IPS-NIHi11 (cell line): ENCODE measurements around the gene DEFB114.
"Not testable (repeated sequence)": the region's sequence is repeated elsewhere in the genome, so short reads cannot be mapped to it uniquely, and the experiment has no call there.

Experiments
- DNase-seq: peaks from one replicate; pipeline ENCODE4 v3.0.0; 2012; ENCODE audit warnings: mixed read lengths, low spot score

Gene DEFB114, protein sequence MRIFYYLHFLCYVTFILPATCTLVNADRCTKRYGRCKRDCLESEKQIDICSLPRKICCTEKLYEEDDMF

GRCh38 chr6:49964064-49964463 lies at the start of gene DEFB114:
TSS of gene DEFB114 (minus strand) at chr6:49964164. CDS start at chr6:49964105, 59 bp downstream.
- no peak for DNase-seq

GRCh38 chr6:50007819-50008218 lies 43.9 kb upstream of the DEFB114 start:
- DNase-seq: no peak

DNA sequence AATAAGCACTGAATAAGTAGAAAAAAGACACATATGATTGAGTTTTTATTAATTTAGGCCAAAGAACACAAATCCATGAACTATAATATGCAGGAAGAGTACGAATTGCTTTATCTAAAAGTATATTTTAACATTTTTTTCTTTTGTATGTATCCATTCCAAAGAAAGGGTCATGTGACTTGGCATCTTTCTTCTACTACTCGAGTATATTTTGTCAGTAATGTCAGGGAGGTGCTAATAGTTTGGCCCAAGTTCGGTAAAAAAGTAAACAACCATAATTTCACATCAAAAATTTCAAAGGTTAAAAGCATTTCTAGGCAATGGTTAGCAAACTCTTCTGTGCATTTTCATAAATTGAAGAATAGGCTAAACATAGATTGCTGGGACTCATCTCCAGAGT lies 39.2 kb upstream of the DEFB114 start:
- no peak for DNase-seq

- DNase-seq: no peak
Measured at GRCh38 chr6:49995278-49995677, 31.3 kb upstream of the DEFB114 start.

- no peak for DNase-seq
Measured at GRCh38 chr6:49988900-49989299, 24.9 kb upstream of the DEFB114 start.

DNA sequence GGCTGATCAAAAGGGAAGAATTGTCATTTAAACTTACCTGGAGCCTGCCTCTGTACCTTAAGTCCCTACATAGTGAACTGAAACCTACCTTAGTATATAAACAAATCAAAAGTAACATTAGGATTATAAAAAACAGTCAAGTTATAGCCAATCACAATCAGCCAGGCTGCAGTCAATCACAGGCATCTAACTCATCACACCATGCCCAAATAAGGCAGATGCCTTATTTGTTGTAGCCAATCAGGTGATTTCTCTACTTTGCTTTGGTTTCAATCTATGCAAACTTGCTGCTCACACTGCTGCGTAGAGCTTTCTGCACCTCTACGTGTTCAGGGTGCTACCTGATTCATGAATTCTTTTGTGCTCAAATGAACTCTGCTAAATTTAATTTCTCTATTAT lies 23.8 kb upstream of the DEFB114 start:
- DNase-seq: no peak

DNA sequence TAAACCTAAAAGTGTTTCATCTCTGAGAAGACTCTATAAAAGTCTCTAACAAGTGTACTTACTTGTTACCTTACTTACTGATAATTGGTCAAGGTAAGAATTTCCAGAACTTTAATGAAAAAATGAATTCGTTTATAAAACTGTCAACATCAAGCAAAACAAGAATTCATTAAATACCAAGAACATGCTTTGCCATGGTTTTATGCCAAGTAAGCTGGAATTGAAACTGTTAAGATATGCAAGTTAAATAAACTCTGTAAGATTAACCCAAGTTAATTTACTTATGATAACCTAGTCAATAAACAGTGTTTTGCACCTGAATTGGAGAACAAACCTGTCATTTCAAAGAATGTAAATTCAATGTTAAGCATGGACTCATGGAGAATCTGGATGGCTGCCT lies 22.6 kb upstream of the DEFB114 start:
- DNase-seq: no peak

DNA sequence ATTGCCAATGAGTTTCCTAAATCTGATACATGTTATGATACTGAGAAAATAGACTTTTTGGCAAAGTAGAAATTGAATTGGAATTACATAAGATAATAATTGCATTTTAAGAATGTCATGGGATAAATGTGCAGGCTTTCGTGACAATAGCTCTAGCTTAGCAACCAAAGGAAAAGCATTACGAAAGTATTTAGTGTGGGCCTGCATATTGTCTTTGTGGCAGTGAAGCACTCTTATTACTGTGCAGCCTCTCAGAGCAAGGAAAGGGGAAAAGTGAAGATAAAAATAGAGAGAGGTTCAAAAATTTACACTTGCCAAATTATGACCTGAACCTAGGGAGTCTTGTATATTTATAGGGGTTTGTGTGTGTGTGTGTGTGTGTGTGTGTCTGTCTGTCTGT lies 18.1 kb upstream of the DEFB114 start:
- no peak for DNase-seq

GRCh38 chr6:49980898-49981297 lies 16.9 kb upstream of the DEFB114 start:
- no peak for DNase-seq

DNA sequence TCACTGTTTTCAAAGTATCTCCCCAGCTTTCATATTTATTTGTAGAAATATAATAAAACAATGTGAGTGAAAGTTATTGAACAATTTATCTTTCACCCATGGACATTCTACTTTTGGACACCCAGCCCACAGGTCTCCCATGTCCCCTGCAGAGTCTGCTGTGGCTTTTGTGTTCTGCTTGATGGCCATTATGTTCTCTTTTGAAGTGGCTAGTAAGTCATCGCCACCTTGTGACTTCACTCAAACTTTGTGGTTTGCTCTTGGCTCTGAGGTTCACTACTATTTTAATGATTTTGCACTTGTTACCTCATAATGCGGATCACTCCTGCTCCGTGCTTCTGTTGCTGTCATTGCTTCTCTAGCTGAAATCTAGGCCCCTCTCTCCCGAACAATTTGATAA lies 15.6 kb upstream of the DEFB114 start:
- no peak for DNase-seq

DNA sequence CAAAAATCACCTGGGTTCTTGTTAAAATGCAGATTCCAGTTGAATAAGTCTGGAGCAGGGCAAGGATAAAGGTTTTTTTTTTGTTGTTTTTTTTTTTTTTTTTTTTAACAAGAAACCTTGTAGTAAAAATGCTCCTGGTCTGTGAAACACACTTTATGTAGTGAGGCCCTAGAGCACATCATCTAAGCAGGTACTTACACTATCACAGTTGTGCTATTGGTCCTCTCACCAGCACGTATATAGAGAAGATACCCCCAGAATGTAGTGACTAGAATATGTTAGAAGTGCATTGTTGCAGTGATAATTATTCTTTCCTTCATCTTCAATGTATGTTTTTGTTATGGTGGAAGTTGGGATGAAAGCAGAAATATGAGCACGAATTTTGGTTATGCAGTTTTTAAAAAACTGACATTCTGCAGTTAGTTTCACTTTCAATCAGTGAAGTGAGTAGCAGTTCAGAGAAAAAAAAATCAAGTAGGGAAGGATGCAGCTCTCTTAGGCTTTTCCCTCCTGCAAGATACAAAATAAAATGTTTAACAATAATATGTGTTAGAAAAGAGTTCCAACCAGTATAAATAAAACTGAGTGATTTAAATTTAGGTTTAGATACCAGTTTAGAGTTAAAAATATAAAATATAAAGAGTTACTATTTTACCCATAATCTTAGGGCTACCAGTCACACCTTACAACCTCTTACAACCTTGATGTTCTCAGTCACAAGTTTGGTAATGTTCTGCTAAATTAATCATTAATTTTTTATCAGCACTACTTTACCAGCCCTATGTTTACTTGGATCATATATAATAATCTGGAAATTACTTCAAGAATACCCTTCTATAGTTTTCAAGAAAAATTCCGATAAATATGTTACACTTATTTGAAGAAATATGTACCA lies 14.6 kb upstream of the DEFB114 start:
- DNase-seq: no peak

DNA sequence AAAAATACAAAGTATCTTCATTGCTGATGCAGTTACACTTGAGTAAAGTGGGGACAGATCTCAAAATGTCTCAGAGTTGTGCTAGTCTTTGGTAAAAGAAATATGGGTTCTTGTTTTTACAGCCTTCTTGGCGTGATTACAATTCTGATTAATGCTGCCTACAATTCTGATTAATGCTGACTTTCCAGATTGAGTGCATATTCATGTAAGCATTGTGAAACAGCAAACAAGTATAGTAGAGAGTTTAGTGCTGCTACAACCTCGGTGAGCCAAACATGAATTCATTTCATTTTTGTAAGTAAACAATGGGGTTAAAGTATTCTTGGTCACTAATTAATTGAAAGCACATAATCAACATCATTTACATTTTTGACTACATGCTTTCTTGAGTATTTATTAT lies 5.6 kb upstream of the DEFB114 start, which contains the start of gene DEFB113:
Gene DEFB113 (minus strand): TSS at position 21 of the 400 bp plus-strand sequence. CDS start 0 bp downstream, at position 21.
- no peak for DNase-seq

DNA sequence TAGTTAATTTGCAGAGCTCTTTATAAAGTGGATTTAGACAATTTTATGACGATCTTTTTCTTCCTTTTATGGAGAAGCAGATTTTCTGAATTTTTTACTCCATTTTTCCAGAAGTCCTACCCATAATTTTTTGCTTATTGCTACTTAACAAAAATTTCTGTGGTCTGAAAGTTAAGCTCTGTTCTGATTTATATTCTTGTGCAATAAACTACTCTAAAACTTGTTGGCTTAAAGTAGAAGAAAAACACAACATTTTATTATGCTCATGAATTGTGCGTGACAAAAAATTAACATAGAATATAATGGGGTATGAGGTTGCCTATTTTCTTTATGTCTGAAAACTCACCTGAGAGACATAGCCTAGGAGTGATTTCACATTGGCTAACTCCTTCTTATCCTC lies 2.9 kb upstream of the DEFB114 start:
- DNase-seq: no peak

- DNase-seq: no peak
Measured at GRCh38 chr6:49966334-49966733, 2.4 kb upstream of the DEFB114 start.

GRCh38 chr6:49958180-49958579 lies 5.8 kb downstream of the DEFB114 start:
- DNase-seq: no peak

DNA sequence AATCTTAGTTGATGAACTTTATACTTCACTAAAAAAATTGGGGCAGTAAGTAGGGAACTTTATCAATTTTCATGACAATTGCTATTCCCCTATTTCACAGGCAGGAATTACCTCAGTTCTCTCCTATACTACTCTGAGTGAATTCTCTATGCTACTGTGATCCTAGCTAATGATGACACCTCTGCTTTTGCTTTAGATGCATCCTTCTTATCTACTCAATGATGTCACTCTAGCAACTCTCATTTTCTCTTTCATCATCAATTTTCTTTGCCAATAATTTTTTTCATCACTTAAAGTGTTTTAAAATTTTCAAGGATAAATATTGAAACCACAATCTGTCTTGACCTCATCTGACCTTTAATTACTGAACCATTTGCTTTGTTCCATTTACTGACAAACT lies 8.1 kb downstream of the DEFB114 start:
- DNase-seq: no peak

DNA sequence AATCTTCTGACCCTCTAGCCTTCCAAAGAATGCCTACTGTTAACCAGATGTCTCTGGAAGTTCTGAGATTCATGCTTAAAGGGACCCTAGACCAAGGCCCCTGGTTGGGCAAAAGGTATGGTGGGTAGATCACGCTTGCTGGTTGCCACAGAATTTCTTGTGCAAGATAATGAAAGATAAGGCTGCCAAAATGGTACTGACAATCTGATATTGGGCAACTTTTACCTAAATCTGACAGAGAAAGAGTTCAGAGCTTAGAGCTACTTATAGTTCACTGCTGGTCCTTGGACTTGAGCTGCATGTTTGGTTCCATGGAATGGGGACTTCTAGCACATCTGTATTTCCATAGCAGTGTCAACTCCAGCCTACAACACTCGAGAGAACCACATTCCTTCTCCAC lies 12.0 kb downstream of the DEFB114 start:
- DNase-seq: no peak

GRCh38 chr6:49950415-49950751 lies 13.6 kb downstream of the DEFB114 start:
- no peak for DNase-seq

GRCh38 chr6:49949062-49949461 lies 14.9 kb downstream of the DEFB114 start:
- DNase-seq: no peak

DNA sequence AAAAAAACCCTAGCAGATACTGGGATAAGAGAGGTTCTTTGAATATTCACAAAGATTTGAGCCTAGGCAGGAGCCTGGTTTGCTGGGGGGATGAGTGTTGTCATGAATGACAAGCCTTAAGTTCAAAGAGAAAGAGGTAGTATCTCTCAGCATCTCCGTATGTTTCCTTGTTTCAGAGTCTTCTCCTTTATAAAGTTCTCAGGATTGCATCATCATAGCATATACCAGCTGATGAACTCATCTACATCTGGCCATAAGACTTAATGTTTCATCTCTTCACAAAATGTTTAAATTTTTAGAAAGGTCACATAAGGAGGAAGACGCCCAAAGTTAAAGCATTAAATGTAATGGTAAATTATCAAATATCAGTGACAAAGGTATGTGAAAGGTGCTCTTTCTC lies 17.1 kb downstream of the DEFB114 start:
- no peak for DNase-seq

- not testable (repeated sequence) for DNase-seq
Measured at GRCh38 chr6:49944068-49944467, 19.9 kb downstream of the DEFB114 start.

DNA sequence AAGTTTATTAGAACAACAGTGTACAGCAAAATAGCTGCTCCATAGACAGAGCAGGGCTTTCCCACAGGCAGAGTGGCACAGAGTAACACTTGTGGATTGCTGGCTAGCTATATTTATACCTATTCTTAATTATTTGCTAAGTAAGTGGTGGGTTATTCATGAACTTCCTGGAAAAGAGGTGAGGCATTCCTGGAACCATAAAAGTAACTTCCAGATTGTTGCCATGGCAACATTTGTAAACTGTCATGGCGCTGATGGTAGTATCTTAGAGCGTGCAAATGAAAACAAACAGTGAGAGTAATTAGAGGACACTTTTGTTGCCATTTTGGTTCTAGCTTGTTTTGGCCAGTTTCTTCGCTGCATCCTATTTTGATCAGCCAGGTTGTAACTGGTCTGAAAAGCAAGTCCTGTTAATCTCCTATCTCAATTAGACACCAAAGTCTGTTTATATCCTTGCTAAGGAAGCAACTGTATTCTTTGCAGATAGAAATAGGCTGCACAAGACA lies 23.9 kb downstream of the DEFB114 start:
- DNase-seq: no peak

DNA sequence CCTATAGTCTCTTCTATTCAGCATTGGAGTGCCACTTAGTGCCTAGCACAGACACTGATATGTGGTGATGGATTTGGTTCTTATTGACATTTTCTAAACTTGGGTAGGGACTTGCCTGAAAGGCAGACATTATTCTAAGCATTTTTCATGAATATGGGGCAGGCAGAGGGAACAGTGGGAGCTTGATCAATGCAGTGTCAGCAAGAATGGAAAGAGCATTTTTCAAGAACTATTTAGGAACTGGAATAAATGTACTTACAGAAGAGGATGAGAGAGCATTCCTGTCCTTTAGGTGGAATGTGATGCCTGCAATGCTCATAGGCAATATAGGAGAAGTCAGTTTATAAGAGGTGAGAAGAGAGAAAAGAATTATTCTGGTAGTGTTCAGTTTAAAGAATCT lies 26.2 kb downstream of the DEFB114 start:
- DNase-seq: no peak

DNA sequence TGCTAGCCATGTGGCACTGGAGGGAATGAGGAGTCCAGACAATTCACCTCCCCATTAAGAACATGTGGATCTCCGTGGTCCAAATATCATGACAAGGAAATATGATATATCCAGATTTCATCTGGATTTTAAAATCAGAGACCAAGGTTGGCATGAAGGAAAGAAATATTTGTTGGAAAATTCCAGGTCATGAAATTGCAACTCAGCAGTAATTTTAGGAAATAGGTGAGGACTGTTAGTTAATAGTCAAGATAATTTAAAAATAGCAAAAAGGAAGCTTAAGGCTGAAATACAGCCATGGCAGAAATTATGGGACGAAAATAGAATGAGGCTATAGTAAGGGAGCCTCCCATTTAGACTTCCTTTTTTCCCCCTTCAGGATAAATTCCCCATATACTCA lies 26.9 kb downstream of the DEFB114 start:
- no peak for DNase-seq
